HEK293 (cell line): ENCODE measurements around the gene C17orf107.

ENCODE experiments used
- HOXA7 ChIP-seq: sonication (generic); formaldehyde crosslinking; IDR thresholded peaks from 2 replicates; pipeline ENCODE4 v1.8.1; 2022; ENCODE audit warnings: missing genetic modification reagents, borderline replicate concordance
- KLF1 ChIP-seq: fragments of 450-650 bp; formaldehyde crosslinking; IDR thresholded peaks from 2 replicates; pipeline ENCODE4 v1.5.1; 2016; ENCODE audit warnings: missing biosample characterization, missing genetic modification characterization
- KLF16 ChIP-seq: fragments of 450-650 bp; formaldehyde crosslinking; IDR thresholded peaks from 2 replicates; pipeline ENCODE4 v1.5.1; 2017; ENCODE audit warnings: missing biosample characterization, missing genetic modification characterization
- KLF9 ChIP-seq: fragments of 450-650 bp; formaldehyde crosslinking; IDR thresholded peaks from 2 replicates; pipeline ENCODE4 v1.5.1; 2016; ENCODE audit warnings: missing biosample characterization, missing genetic modification characterization, low read depth
- OSR2 ChIP-seq: fragments of 450-650 bp; formaldehyde crosslinking; IDR thresholded peaks from 2 replicates; pipeline ENCODE4 v1.5.1; 2016; ENCODE audit warnings: missing biosample characterization, missing genetic modification characterization
- REPIN1 ChIP-seq: fragments of 450-650 bp; formaldehyde crosslinking; IDR thresholded peaks from 2 replicates; pipeline ENCODE4 v1.5.1; 2017; ENCODE audit warnings: missing biosample characterization, missing genetic modification characterization, low read depth
- SP3 ChIP-seq: fragments of 450-650 bp; formaldehyde crosslinking; IDR thresholded peaks from 2 replicates; pipeline ENCODE4 v1.5.1; 2016; ENCODE audit warnings: missing biosample characterization, missing genetic modification characterization
- SP7 ChIP-seq: fragments of 450-650 bp; formaldehyde crosslinking; IDR thresholded peaks from 2 replicates; pipeline ENCODE4 v1.5.1; 2016; ENCODE audit warnings: missing biosample characterization, missing genetic modification characterization
- ZBTB17 ChIP-seq: fragments of 450-650 bp; formaldehyde crosslinking; IDR thresholded peaks from 2 replicates; pipeline ENCODE4 v1.5.1; 2016; ENCODE audit warnings: missing biosample characterization, missing genetic modification characterization
- ZBTB7A ChIP-seq: fragments of 450-650 bp; formaldehyde crosslinking; IDR thresholded peaks from 2 replicates; pipeline ENCODE4 v1.5.1; 2016; ENCODE audit warnings: low read depth, missing biosample characterization, missing genetic modification characterization
- ZBTB8A ChIP-seq: fragments of 450-650 bp; formaldehyde crosslinking; IDR thresholded peaks from 2 replicates; pipeline ENCODE4 v1.5.1; 2016; ENCODE audit warnings: missing biosample characterization, missing genetic modification characterization
- ZFP3 ChIP-seq: fragments of 450-650 bp; formaldehyde crosslinking; IDR thresholded peaks from 2 replicates; pipeline ENCODE4 v1.5.1; 2016; ENCODE audit warnings: low read depth, missing biosample characterization, missing genetic modification characterization
- ZNF112 ChIP-seq: fragments of 450-650 bp; formaldehyde crosslinking; IDR thresholded peaks from 2 replicates; pipeline ENCODE4 v1.5.0; 2017; ENCODE audit warnings: missing biosample characterization, missing genetic modification characterization
- ZNF19 ChIP-seq: fragments of 450-650 bp; formaldehyde crosslinking; IDR thresholded peaks from 2 replicates; pipeline ENCODE4; 2016; ENCODE audit warnings: missing biosample characterization, missing genetic modification characterization, low read depth
- ZNF211 ChIP-seq: fragments of 450-650 bp; formaldehyde crosslinking; IDR thresholded peaks from 2 replicates; pipeline ENCODE4 v1.5.1; 2016; ENCODE audit warnings: low read depth, missing biosample characterization, missing genetic modification characterization
- ZNF221 ChIP-seq: fragments of 450-650 bp; formaldehyde crosslinking; IDR thresholded peaks from 2 replicates; pipeline ENCODE4 v1.5.1; 2017; ENCODE audit warnings: missing biosample characterization, missing genetic modification characterization, borderline replicate concordance
- ZNF223 ChIP-seq: fragments of 450-650 bp; formaldehyde crosslinking; IDR thresholded peaks from 2 replicates; pipeline ENCODE4 v1.5.1; 2016; ENCODE audit warnings: missing biosample characterization, missing genetic modification characterization
- ZNF423 ChIP-seq: fragments of 450-650 bp; formaldehyde crosslinking; IDR thresholded peaks from 2 replicates; pipeline ENCODE4 v1.5.1; 2016; ENCODE audit warnings: missing biosample characterization, missing genetic modification characterization
- ZNF530 ChIP-seq: fragments of 450-650 bp; formaldehyde crosslinking; IDR thresholded peaks from 2 replicates; pipeline ENCODE4 v1.5.1; 2016; ENCODE audit warnings: low read depth, missing biosample characterization, missing genetic modification characterization
- ZNF768 ChIP-seq: fragments of 450-650 bp; formaldehyde crosslinking; IDR thresholded peaks from 2 replicates; pipeline ENCODE4 v1.5.1; 2018; ENCODE audit warnings: missing biosample characterization, mild to moderate bottlenecking, missing genetic modification characterization
- TF ChIP-seq, protein P1 (sequence below): fragments of 450-650 bp; formaldehyde crosslinking; IDR thresholded peaks from 2 replicates; pipeline ENCODE4 v1.5.1; 2016; ENCODE audit warnings: missing biosample characterization, missing genetic modification characterization
- TF ChIP-seq, protein P2 (sequence below): fragments of 450-650 bp; formaldehyde crosslinking; IDR thresholded peaks from 2 replicates; pipeline ENCODE4 v1.5.0; 2017; ENCODE audit warnings: missing biosample characterization, missing genetic modification characterization, borderline replicate concordance
- TF ChIP-seq, protein P3 (sequence below): fragments of 450-650 bp; formaldehyde crosslinking; IDR thresholded peaks from 2 replicates; pipeline ENCODE4 v1.5.1; 2016; ENCODE audit warnings: missing biosample characterization, missing genetic modification characterization
- TF ChIP-seq, protein P4 (sequence below): fragments of 450-650 bp; formaldehyde crosslinking; IDR thresholded peaks from 2 replicates; pipeline ENCODE4 v1.5.1; 2016; ENCODE audit warnings: missing biosample characterization, missing genetic modification characterization
- TF ChIP-seq, protein P5 (sequence below): fragments of 450-650 bp; formaldehyde crosslinking; IDR thresholded peaks from 2 replicates; pipeline ENCODE4 v1.5.1; 2016; ENCODE audit warnings: missing biosample characterization, missing genetic modification characterization
- TF ChIP-seq, protein P6 (sequence below): fragments of 450-650 bp; formaldehyde crosslinking; IDR thresholded peaks from 2 replicates; pipeline ENCODE4 v1.5.1; 2016; ENCODE audit warnings: missing biosample characterization, missing genetic modification characterization

Gene C17orf107

DNA sequence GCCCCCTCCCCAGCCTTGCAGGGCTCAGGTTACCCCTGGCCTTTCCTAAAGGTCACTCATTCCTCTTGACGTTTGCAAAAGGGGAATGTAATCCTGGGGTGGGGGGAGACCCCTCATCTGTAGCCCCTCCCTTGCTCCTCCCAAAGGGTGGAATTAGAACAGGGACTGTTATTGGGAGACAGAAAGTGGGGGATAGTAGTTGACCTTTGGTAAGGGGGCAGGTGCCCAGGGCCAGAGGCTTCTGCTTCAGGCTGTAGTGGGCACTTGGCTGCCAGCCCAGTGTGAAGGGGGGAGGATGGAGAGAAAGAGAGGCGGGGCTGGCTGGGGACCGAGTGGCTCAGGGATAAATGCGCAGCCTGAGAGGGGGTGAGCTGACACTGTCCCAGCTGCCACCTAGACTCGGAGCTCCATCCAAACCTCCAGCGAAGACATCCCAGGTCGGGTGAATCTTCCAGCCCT is 51.4 kb downstream of the C17orf107 start, which contains the start of gene ENO3 (continued):
- TF ChIP-seq ZNF530 (tag by site-specific recombination) = no peak
- TF ChIP-seq REPIN1 (tag by site-specific recombination) = no peak
- peak; percentile 41; the same call in 1 of the 2 replicates for TF ChIP-seq SP3 (tag by site-specific recombination)
- TF ChIP-seq, protein P1, sequence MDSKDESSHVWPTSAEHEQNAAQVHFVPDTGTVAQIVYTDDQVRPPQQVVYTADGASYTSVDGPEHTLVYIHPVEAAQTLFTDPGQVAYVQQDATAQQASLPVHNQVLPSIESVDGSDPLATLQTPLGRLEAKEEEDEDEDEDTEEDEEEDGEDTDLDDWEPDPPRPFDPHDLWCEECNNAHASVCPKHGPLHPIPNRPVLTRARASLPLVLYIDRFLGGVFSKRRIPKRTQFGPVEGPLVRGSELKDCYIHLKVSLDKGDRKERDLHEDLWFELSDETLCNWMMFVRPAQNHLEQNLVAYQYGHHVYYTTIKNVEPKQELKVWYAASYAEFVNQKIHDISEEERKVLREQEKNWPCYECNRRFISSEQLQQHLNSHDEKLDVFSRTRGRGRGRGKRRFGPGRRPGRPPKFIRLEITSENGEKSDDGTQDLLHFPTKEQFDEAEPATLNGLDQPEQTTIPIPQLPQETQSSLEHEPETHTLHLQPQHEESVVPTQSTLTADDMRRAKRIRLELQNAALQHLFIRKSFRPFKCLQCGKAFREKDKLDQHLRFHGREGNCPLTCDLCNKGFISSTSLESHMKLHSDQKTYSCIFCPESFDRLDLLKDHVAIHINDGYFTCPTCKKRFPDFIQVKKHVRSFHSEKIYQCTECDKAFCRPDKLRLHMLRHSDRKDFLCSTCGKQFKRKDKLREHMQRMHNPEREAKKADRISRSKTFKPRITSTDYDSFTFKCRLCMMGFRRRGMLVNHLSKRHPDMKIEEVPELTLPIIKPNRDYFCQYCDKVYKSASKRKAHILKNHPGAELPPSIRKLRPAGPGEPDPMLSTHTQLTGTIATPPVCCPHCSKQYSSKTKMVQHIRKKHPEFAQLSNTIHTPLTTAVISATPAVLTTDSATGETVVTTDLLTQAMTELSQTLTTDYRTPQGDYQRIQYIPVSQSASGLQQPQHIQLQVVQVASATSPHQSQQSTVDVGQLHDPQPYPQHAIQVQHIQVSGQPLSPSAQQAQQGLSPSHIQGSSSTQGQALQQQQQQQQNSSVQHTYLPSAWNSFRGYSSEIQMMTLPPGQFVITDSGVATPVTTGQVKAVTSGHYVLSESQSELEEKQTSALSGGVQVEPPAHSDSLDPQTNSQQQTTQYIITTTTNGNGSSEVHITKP (tag by site-specific recombination) = 0 out of 2 replicates have a peak, but pooled peaks have one; percentile 18
- TF ChIP-seq HOXA7 (CRISPR knock-in tag) = no peak
- no peak for TF ChIP-seq ZNF423 (tag by site-specific recombination)
- no peak for TF ChIP-seq OSR2 (tag by site-specific recombination)
- no peak for TF ChIP-seq ZNF211 (tag by site-specific recombination)
- no peak for TF ChIP-seq ZNF221 (tag by site-specific recombination)
- TF ChIP-seq, protein P2, sequence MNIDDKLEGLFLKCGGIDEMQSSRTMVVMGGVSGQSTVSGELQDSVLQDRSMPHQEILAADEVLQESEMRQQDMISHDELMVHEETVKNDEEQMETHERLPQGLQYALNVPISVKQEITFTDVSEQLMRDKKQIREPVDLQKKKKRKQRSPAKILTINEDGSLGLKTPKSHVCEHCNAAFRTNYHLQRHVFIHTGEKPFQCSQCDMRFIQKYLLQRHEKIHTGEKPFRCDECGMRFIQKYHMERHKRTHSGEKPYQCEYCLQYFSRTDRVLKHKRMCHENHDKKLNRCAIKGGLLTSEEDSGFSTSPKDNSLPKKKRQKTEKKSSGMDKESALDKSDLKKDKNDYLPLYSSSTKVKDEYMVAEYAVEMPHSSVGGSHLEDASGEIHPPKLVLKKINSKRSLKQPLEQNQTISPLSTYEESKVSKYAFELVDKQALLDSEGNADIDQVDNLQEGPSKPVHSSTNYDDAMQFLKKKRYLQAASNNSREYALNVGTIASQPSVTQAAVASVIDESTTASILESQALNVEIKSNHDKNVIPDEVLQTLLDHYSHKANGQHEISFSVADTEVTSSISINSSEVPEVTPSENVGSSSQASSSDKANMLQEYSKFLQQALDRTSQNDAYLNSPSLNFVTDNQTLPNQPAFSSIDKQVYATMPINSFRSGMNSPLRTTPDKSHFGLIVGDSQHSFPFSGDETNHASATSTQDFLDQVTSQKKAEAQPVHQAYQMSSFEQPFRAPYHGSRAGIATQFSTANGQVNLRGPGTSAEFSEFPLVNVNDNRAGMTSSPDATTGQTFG (tag by site-specific recombination) = no peak
- TF ChIP-seq, protein P3, sequence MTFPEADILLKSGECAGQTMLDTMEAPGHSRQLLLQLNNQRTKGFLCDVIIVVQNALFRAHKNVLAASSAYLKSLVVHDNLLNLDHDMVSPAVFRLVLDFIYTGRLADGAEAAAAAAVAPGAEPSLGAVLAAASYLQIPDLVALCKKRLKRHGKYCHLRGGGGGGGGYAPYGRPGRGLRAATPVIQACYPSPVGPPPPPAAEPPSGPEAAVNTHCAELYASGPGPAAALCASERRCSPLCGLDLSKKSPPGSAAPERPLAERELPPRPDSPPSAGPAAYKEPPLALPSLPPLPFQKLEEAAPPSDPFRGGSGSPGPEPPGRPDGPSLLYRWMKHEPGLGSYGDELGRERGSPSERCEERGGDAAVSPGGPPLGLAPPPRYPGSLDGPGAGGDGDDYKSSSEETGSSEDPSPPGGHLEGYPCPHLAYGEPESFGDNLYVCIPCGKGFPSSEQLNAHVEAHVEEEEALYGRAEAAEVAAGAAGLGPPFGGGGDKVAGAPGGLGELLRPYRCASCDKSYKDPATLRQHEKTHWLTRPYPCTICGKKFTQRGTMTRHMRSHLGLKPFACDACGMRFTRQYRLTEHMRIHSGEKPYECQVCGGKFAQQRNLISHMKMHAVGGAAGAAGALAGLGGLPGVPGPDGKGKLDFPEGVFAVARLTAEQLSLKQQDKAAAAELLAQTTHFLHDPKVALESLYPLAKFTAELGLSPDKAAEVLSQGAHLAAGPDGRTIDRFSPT (tag by site-specific recombination) = 0 out of 2 replicates have a peak, but pooled peaks have one; percentile 20
- no peak for TF ChIP-seq KLF1
- TF ChIP-seq ZNF112 (tag by site-specific recombination) = no peak
- no peak for TF ChIP-seq KLF9
- no peak for TF ChIP-seq ZBTB7A (tag by site-specific recombination)
- TF ChIP-seq, protein P4, sequence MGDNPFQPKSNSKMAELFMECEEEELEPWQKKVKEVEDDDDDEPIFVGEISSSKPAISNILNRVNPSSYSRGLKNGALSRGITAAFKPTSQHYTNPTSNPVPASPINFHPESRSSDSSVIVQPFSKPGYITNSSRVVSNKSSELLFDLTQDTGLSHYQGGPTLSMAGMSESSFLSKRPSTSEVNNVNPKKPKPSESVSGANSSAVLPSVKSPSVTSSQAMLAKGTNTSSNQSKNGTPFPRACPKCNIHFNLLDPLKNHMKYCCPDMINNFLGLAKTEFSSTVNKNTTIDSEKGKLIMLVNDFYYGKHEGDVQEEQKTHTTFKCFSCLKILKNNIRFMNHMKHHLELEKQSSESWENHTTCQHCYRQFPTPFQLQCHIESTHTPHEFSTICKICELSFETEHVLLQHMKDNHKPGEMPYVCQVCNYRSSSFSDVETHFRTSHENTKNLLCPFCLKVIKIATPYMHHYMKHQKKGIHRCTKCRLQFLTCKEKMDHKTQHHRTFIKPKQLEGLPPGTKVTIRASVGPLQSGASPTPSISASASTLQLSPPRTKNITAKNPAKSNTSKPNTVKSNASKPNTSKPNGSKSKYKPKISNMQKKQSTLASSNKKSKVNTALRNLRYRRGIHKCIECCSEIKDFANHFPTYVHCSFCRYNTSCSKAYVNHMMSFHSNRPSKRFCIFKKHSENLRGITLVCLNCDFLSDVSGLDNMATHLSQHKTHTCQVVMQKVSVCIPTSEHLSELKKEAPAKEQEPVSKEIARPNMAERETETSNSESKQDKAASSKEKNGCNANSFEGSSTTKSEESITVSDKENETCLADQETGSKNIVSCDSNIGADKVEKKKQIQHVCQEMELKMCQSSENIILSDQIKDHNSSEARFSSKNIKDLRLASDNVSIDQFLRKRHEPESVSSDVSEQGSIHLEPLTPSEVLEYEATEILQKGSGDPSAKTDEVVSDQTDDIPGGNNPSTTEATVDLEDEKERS (tag by site-specific recombination) = no peak
- TF ChIP-seq, protein P5, sequence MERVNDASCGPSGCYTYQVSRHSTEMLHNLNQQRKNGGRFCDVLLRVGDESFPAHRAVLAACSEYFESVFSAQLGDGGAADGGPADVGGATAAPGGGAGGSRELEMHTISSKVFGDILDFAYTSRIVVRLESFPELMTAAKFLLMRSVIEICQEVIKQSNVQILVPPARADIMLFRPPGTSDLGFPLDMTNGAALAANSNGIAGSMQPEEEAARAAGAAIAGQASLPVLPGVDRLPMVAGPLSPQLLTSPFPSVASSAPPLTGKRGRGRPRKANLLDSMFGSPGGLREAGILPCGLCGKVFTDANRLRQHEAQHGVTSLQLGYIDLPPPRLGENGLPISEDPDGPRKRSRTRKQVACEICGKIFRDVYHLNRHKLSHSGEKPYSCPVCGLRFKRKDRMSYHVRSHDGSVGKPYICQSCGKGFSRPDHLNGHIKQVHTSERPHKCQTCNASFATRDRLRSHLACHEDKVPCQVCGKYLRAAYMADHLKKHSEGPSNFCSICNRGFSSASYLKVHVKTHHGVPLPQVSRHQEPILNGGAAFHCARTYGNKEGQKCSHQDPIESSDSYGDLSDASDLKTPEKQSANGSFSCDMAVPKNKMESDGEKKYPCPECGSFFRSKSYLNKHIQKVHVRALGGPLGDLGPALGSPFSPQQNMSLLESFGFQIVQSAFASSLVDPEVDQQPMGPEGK (tag by site-specific recombination) = no peak
- no peak for TF ChIP-seq ZNF223 (tag by site-specific recombination)
- no peak for TF ChIP-seq SP7
- TF ChIP-seq KLF16 (tag by site-specific recombination) = no peak
- TF ChIP-seq, protein P6, sequence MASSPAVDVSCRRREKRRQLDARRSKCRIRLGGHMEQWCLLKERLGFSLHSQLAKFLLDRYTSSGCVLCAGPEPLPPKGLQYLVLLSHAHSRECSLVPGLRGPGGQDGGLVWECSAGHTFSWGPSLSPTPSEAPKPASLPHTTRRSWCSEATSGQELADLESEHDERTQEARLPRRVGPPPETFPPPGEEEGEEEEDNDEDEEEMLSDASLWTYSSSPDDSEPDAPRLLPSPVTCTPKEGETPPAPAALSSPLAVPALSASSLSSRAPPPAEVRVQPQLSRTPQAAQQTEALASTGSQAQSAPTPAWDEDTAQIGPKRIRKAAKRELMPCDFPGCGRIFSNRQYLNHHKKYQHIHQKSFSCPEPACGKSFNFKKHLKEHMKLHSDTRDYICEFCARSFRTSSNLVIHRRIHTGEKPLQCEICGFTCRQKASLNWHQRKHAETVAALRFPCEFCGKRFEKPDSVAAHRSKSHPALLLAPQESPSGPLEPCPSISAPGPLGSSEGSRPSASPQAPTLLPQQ (tag by site-specific recombination) = no peak
- TF ChIP-seq ZBTB8A (tag by site-specific recombination) = 0 out of 2 replicates have a peak, but pooled peaks have one; percentile 3
- TF ChIP-seq ZNF768 (tag by site-specific recombination) = no peak
- TF ChIP-seq ZBTB17 (tag by site-specific recombination) = peak; percentile 29; the same call in 1 of the 2 replicates
- no peak for TF ChIP-seq ZNF19 (tag by site-specific recombination)
- no peak for TF ChIP-seq ZFP3 (tag by site-specific recombination)
